Activated B cell treated with CpG ODN at 0.5 μM for 24 hours (primary cell): Measurements from ENCODE around the gene FBXO36. TPM values are rescaled to one million over a fixed set of nuclear protein-coding genes. Genes with fewer than 3 reads are reported as not detected.

ENCODE experiments used
- ATAC-seq: fragments of 200-7000 bp; cut with Tn5 transposase; one replicate; pipeline ENCODE4 v1.10.0; 2021; ENCODE audit warnings: low read depth, mild to moderate bottlenecking, moderate library complexity
- CTCF ChIA-PET: fragments of 350-600 bp; sonication (Branson Sonifier 250); formaldehyde crosslinking; loops from one replicate; lab custom pipeline; 2021; ENCODE audit warnings: antibody characterized with exemption; lab: Charles Lee
- POLR2A ChIA-PET: fragments of 350-600 bp; sonication (Branson Sonifier 250); formaldehyde crosslinking; loops from one replicate; lab custom pipeline; 2021; ENCODE audit warnings: antibody characterized with exemption; lab: Charles Lee
- DNase-seq: peaks from one replicate; pipeline ENCODE4 v3.0.0; 2022
- H3K27ac Mint-ChIP-seq: one replicate; pipeline ENCODE4 v1.8.0; 2020; ENCODE audit warnings: mixed read lengths
- H3K27me3 Mint-ChIP-seq: one replicate; pipeline ENCODE4 v1.8.0; 2021; ENCODE audit warnings: mixed read lengths
- H3K36me3 Mint-ChIP-seq: one replicate; pipeline ENCODE4 v1.8.0; 2021; ENCODE audit warnings: low read depth, mixed read lengths
- H3K4me1 Mint-ChIP-seq: one replicate; pipeline ENCODE4 v1.8.0; 2021; ENCODE audit warnings: mixed read lengths
- H3K4me3 Mint-ChIP-seq: one replicate; pipeline ENCODE4 v1.8.0; 2020; ENCODE audit warnings: mild to moderate bottlenecking, mixed read lengths
- H3K9me3 Mint-ChIP-seq: one replicate; pipeline ENCODE4 v1.8.0; 2020; ENCODE audit warnings: mixed read lengths
- intact Hi-C: fragments of 100-400 bp; cut with micrococcal nuclease; formaldehyde crosslinking; loops from one replicate; pipeline ENCODE4 v1.15.1; 2024
- total RNA-seq: library from RNA; stranded (reverse); gene quantifications from 2 replicates; pipeline ENCODE4 v1.2.3, GENCODE V29; 2022
- TF ChIP-seq, protein P1 (sequence below): fragments of 200-600 bp; IDR thresholded peaks from one replicate; pipeline ENCODE4 v1.8.0; 2022; ENCODE audit warnings: antibody characterized with exemption, mild to moderate bottlenecking

The FBXO36 gene
- total RNA-seq, 1 donor from 2014 or later, result 0.89 TPM

GRCh38 chr2:230050136-230050535 lies 127.8 kb downstream of the FBXO36 start:
- DNase-seq, result no peak
- Mint-ChIP-seq H3K27me3 (no peaks in the 10 kb centered on the region), H3K4me1 (peaks cover 7% of the 10 kb centered on the region), H3K9me3 (no peaks in the 10 kb centered on the region), H3K27ac (no peak overlapping the region), H3K4me3 (no peak overlapping the region), H3K36me3 (no peaks in the 10 kb centered on the region)
- CTCF ChIA-PET, result no interaction called here
- intact Hi-C loops, result no loop called here
- ATAC-seq, result no peak
- POLR2A ChIA-PET, result no interaction called here
- TF ChIP-seq, protein P1, sequence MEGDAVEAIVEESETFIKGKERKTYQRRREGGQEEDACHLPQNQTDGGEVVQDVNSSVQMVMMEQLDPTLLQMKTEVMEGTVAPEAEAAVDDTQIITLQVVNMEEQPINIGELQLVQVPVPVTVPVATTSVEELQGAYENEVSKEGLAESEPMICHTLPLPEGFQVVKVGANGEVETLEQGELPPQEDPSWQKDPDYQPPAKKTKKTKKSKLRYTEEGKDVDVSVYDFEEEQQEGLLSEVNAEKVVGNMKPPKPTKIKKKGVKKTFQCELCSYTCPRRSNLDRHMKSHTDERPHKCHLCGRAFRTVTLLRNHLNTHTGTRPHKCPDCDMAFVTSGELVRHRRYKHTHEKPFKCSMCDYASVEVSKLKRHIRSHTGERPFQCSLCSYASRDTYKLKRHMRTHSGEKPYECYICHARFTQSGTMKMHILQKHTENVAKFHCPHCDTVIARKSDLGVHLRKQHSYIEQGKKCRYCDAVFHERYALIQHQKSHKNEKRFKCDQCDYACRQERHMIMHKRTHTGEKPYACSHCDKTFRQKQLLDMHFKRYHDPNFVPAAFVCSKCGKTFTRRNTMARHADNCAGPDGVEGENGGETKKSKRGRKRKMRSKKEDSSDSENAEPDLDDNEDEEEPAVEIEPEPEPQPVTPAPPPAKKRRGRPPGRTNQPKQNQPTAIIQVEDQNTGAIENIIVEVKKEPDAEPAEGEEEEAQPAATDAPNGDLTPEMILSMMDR, result no peak

DNA sequence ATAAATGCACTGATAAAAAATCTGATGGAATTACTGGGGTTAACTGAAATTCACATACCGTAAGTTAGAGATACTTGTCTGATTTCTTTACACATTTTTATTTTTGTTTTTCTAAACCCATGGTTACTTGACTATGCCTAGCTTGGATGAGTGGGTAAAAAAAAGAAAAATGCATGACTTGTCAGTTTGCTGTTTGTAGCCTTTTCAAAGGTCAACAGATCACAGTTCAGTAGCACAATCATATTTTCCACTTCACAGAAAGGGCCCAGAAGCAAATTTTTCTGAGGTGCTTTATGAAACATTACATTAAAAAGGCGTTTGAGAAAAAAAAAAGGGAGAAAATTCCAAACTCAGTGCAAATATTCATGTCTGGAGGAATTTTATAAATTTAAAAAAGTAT lies 130.0 kb downstream of the FBXO36 start:
- intact Hi-C loops, result no loop called here
- TF ChIP-seq, protein P1, result no peak
- ChIA-PET POLR2A (no interaction called here), CTCF (no interaction called here)
- Mint-ChIP-seq H3K27me3 (no peaks in the 10 kb centered on the region), H3K9me3 (no peaks in the 10 kb centered on the region), H3K4me3 (no peak overlapping the region), H3K27ac (no peak overlapping the region), H3K4me1 (peaks cover 7% of the 10 kb centered on the region), H3K36me3 (no peaks in the 10 kb centered on the region)
- DNase-seq, result no peak
- ATAC-seq, result no peak

GRCh38 chr2:230053753-230054478 lies 131.6 kb downstream of the FBXO36 start:
- H3K36me3 Mint-ChIP-seq, result no peaks in the 10 kb centered on the region
- ChIA-PET POLR2A (no interaction called here), CTCF (interaction anchor here (1.5 kb wide), 1 partner anchor 13 kb away, joined by 3 read pairs; no protein-coding TSS in a partner anchor)
- no peak overlapping the region for H3K27ac Mint-ChIP-seq
- H3K4me1 Mint-ChIP-seq, result peaks cover 7% of the 10 kb centered on the region
- no peaks in the 10 kb centered on the region for H3K27me3 Mint-ChIP-seq
- no peak overlapping the region for H3K4me3 Mint-ChIP-seq
- no peak for ATAC-seq
- intact Hi-C loops, result no loop called here
- TF ChIP-seq, protein P1, result no peak
- no peak for DNase-seq
- H3K9me3 Mint-ChIP-seq, result no peaks in the 10 kb centered on the region

- H3K4me1 Mint-ChIP-seq, result no peaks in the 10 kb centered on the region
- H3K27ac Mint-ChIP-seq, result no peak overlapping the region
- intact Hi-C loops, result loop anchor here (10.0 kb wide), 1 partner anchor 234 kb away; no protein-coding TSS in a partner anchor
- H3K36me3 Mint-ChIP-seq, result no peaks in the 10 kb centered on the region
- CTCF ChIA-PET, result interaction anchor here (2.8 kb wide), 1 partner anchor 99 kb away, joined by 7 read pairs; no protein-coding TSS in a partner anchor
- ATAC-seq (no peak), DNase-seq (no peak)
- POLR2A ChIA-PET, result no interaction called here
- no peaks in the 10 kb centered on the region for H3K27me3 Mint-ChIP-seq
- TF ChIP-seq, protein P1, result no peak
- no peak overlapping the region for H3K4me3 Mint-ChIP-seq
- no peaks in the 10 kb centered on the region for H3K9me3 Mint-ChIP-seq
These were observed 138.5 kb downstream of the FBXO36 start for GRCh38 chr2:230060672-230061293.

Other genes with a start within 250 kb of the FBXO36 start
- gene DNER, start 207.9 kb upstream of the FBXO36 start, total RNA-seq, result not detected in 2 replicates
- gene TRIP12, start 494 bp upstream of the FBXO36 start, total RNA-seq, result 255 and 272 TPM in 2 replicates
- 2.9 and 3.7 TPM in 2 replicates for gene SLC16A14, start 146.4 kb downstream of the FBXO36 start, total RNA-seq